ENCODE data around the gene MYO15B.
A peak's percentile ranks its signal among the peaks of the same experiment; 100 is the strongest.
"Not testable (repeated sequence)": the region's sequence is repeated elsewhere in the genome, so short reads cannot be mapped to it uniquely, and the experiment has no call there.

Gene MYO15B

DNA sequence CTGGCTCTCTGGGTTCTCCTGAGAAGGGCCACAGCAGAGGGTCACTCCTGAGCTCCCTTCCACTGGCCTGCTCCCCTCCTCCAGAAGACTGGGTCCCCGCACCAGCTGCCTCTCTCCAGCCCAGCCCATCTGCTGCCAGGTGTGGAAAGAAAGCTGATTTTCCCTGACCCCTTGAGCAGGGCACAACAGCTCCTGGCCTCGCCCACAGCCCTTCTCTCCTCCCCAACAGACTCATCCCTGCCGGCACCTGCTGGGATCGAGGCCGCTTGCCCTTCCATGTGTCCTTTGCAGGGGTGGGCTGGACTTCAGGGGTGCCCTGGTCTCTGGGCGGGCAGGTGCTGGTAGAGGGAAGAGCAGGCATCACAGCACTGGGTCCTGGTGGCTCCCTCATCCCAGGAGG lies 40.8 kb downstream of the MYO15B start:
- DNase-seq = no peak

DNA sequence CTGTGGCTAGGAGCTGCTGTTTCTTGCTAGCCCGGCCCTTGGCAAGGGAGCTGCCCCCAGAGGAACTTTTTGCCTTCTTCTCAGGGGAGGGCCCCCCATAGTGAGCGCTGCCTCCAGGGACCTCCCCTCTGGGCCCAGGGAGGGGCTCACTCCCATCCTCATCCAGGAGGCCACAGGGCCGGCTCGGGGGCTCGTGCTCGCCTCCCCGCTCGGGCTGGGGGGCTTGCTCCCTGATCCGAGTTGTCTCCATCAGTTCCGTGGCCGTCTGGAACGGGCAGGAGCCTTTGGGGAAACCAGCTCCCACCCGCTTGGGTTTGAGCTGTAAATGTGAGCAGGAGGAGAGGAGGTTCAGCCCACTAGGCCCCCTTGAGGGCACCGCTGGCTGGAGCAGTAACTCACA lies 41.6 kb downstream of the MYO15B start:
- no peak for DNase-seq

DNA sequence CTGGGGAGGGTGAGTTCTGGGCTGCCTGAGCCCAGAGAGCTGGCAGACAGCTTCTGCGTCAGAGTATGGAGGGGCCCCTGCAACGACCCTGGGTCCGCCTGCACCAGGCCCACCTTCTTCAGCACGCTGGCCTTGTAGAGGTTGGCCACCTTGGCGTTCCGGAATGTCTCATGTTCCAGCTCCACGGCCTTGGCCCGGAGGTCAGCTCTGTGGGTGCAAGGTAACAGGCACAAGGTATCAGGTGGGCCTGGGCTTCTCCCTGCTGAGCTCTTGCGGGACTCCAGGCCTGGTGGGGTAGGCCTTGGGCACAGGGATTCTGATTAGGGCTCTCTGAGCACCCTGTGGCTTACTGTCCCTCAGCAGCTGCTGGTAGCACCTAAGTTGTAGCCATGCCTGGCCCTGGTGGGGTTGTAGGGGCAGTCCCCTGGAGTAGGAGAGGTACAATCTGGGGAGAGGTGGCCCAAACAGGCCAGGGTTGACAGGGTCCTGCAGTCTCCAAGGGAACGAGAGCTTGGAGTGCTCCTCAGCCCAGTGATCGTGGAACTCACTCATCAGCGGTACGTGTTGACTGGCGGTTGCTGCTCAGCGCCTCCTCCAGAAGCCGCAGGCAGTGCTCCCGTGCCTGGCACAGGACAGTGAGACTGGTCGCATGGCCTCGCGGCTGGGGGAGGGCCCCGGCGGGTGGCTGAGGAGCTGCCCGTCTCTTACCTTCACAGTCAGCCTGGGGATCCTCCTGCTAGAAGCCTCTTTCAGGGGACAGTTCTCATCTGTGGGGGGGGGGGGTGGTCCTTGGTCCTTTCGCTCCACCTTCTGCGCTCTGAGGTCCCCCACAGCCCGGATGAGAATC lies 42.7 kb downstream of the MYO15B start:
- no peak for DNase-seq

DNA sequence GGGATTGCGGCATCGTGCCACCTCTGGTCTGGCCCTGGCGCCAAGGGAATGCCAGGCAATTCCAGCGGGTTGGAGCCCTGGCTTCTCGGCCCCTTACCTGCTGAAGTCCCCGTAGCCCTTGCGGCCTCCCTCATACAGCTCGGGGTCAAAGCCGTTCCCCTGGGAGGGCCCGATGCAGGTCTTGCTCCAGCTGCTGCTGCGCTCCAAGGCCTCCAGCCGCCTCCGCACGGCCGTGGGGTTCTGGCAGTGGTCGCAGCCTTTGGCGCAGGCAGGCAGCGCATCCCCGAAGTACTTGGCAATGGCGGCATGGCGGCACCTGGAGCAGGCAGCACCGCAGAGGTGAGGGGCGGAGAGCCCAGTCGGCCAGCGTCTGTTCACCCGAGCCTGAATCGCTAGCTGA lies 43.8 kb downstream of the MYO15B start:
- no peak for DNase-seq

DNA sequence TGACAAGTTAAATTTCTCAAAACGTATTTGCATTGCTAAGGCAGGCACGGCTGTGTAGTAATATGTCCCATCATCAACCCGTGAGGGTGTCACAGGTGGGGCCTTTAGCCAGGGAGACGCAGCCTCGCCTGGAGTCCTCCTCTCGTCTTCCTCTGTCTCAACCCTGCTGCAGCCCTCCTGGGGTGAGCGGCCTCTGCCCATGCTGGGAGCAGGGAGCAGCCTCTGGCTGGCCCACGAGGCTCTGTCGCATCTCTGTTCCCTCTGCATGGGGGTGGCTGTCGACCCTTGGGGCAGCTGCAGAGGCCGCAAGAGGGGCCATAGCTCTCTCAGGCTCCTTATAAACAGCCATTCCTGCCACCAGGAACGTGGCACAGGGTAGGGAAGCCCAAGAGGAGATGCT lies 44.8 kb downstream of the MYO15B start:
- no peak for DNase-seq

DNA sequence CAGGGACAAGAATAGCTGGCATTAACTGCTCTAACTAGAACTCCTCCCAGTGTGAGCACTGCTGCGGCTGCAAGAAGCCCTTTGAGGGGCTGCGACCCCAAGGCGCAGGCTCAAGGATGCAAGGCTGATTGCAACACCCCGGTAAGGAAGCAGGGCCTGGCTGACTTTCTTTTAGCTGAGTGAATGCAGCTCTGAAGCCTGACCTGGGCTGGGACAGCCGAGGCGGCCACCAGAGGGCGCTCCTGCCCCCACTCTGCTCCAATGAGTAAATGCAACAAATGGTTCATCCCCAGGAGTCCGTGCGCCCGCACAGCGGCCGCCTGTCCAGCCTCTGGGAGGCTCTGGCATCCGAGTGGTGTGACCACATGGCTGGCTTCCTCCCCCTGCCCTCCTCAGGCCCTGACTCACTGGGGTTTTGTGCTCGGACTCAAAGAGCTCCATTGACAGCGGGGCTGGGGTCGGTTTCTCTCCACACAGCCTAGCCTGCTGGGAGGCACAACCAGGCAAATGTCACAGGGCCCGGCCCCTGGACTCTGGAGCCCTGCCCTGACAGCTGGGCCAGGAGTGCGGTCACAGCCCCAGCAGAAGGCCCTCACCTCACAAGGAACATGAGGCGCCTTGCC lies 45.4 kb downstream of the MYO15B start, which contains the start of gene SMIM5:
Gene SMIM5 (plus strand): TSS at position 572 of the 623 bp plus-strand sequence. CDS start 6,768 bp downstream, outside the sequence.
- DNase-seq = peak; percentile 25

DNA sequence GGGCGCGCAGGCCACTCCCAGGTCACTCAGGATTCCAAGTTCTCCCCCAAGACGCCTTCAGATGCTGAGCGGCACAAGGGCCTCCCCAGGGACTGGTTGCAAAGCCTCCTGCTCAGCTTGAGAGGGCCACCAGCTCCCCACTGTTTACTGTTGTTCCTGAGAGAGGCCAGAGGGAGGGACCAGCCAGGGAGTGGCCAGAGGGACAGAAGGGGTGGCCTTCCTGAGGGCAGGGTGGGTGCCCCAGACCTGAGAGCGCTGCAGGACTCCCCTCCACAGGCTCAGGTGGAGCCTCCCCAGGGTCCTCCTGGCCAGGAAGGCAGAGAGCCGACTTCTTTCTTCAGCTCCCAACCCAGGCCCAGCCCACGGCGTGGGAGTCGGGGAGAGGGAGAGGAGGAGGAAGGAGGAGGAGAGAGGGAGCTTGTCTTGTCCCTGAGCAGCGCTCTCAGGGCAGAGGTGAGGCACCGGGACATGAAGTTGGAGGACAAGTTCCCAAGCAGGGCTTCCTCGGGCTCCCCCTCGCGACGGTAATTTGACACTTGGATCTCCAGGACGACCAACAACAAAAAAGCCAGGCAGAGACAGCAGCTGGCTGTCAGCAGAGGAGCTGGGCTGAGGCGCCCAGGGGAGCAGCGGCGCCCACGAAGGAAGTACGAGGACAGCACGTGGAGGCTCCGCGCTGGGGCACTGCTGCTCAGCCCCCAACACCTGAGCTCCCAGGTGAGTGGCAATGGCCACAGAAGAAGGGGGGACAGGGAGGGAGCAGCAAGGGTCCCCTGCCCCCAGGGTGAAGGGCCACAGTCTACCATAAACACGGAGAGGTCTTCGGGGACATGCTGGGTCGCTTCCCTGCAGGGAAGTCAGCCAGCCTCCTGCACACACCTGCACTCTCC lies 46.1 kb downstream of the MYO15B start:
- DNase-seq = peak; percentile 78

DNA sequence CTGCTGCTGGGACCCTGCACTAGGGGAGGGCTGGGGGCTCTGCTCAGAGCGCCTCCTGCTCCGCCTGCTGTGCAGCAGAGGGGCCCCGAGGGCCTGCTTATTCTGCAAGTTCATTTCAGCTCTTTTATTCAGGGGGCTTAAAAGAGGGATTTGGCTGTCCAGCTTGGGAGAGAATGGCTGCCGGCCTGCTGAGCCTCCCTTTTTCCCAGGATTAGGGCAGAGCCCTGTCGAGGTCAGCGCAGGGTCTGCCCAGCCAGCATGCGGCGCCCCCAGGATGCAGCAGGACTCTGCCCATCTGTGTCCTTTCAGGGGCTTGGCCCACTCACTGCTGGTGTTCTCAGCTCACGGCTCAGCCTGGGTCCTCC lies 46.8 kb downstream of the MYO15B start:
- no peak for DNase-seq

DNA sequence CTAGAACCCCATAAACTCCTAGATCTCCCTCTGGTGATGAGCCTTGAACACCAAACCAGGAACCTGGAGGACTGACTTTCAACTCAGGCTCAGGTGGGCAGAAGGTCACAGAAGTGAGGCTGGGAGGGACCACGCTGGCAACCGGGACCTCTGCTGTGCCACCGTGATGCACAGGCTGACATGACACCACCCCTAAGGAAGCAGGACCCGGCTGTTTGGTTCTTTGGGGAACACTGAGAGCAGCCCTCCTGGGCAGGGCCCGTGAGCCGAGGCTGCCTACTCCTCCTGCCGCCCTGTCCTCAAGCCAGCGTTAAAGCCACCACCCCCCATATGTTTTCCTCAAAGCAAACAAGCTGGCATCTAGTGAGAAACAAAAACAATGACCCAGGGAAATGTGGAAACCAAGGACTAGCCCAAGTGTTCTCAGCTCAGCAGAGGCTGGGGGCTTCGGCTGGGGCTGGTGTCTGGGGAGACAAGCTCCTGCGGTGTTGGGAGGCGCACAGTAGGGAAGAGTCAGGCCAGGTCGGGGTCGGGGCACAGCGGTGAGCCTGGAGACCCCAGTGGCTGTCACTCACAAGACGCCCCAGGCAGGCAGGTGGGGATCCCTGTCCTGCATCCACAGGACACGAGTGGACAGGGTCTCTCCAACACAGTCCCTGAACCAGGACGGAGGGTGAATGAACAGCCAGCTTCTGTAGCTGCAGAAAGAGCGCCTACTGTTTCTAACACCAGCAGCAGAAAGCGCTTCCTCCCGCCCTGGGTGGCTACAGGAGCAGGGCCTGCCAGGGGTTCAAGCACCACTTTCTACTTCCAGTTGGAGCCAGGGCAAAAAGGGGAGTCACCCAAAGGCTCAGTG lies 47.4 kb downstream of the MYO15B start:
- DNase-seq = no peak

DNA sequence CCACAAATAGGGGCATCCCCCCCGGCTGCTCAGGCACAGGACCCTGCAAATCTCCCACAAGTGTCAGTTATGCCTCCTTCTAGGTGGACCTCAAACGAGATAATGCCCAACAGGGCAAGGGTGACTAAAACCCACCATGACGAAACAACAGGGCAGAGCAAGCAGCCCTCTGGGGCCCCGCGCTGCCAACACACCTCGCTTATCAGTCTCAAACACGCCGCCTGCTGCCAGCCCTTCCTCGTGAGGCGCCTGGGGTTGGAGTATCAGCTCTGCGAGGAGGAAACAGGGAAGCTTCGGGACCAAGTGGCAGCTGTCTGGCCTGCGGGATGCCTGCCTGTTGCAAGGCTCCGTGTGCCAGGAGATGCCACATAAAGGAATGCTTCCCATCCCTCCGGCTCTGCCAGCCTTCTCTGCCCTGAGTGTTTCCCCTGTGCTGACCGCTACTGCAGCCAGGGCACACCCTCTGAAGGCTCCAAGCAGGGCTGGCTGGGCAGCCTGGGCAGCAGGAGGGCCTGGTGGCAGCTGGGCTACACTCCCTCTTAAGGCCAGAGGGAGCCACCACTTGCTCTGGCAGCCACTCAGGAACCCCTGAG lies 48.1 kb downstream of the MYO15B start:
- no peak for DNase-seq

DNA sequence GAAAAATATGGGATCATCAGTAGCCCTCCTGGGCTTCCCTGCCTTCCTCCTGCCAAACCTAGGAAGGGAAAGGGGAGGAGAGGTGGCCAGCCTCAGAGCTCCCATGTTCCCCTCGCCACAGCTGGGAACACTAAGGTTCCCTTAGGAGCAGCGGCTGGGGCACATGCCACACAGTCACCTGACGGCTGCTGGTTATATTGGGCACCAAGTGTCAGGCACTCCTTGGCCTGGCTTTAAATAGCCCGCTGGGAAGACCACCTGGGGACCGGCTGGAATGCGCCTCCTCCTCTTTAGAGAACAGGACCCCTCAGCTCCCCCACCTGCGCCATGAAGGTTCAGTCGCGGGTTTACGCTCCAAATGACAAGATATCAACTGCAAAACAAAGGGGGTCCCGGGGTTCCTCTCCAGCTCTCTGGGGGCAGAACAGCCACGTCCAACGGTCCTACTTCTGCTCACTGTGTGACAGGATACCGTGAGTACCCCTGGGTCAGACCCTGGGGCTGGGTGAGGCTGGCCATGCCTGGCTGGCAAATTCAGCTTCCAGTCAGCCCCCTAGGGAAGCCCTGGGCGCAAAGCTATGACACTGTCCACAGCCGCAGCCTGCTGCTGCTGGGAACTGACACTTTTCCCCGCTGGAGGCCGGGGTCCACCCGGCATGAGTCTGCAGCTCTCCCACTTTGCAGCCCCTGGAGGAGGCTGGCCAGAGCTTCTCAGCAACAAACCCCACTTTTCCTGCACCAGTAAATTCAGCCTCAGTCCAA lies 49.0 kb downstream of the MYO15B start:
- DNase-seq = no peak

DNA sequence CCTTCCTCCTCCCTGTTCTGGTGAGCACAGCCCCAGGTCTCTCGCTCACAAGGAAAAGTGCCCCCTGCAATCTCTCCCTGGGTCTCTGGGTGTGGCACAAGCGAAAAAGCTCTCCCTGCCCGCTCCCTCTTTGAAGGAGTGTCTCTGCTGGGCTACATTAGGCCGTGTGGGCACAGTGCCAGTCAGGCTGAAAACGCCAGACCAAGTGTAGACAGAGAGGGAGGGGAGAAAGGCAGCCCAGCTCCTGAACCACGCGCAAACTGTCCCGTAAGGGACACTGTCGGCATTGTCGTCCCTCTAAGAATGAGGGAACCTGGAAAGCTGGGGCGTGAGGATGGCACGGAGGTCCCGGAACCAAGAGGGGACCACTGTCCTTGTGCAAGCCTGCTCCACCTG lies 49.5 kb downstream of the MYO15B start:
- DNase-seq = no peak

DNA sequence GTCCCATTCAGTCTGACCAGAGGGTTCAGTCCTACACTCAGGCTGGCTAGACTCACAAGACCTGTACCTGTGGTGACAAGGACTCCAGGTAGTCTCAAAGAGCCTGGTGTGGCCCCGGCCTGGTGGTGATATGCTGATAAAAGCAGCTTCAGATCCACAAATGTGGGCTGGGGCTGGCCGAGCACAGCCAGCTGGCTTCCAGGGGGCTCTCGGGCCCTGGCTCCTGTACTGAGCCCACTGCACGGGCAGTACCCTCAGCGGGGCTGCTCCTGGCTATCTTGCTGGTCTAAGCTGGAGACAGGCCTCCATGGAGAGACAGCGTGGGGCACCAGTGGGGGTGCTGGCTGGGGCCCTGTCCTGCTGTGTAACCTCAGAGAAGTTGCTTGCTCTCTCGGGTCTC lies 50.0 kb downstream of the MYO15B start:
- no peak for DNase-seq

DNA sequence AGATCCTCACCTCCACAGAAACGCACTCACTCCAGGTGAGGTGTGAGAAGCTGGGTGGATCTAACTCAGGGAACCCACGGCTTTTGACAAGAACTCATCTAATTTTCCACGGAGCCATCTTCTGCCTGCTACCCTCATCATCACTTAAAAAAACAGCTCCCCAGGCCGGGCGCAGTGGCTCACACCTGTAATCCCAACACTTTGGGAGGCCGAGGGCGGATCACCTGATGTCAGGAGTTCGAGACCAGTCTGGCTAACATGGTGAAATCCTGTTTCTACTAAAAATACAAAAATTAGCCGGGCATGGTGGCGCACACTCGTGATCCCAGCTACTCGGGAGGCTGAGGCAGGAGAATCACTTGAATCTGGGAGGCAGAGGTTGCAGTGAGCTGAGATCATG lies 50.4 kb downstream of the MYO15B start:
- DNase-seq = not testable (repeated sequence)

DNA sequence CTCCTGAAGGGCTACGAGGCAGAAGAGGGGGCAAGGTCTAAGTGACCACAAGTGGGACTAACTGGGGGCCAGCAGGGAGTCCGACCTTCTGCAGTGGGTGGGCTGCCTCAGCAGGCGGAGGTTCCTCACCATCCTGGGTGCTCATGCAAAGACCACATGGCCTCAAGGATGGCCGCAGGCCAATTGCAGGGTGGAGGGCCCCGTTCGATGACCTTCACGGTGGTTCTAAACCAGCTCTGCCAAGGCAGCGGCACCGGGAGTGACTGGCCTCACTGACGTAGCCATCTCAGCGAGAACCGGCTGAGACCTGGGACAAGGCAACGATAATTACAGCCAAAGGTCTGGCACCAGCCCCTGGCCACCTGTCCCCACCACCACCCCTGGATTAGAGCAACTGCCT lies 51.3 kb downstream of the MYO15B start:
- DNase-seq = no peak

DNA sequence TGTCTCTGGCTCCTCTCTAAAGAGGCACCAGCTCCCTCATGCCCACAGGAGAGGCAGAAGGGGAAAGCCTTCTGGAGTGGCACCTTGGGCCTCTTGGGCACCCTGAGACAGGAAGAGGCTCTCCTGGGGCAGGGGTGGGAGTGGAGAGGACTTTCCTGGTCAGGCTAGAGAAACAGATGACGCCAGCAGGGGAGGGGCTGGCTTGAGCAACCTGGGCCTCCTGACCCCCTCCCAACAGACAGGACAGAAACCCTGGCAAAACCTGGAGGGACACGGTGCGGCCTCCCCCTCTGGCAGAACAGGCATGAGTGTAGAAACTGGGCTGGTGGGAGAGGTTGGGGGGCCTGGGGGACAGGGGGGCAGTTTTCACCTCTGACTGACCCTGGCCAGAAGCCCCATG lies 51.7 kb downstream of the MYO15B start:
- no peak for DNase-seq

DNA sequence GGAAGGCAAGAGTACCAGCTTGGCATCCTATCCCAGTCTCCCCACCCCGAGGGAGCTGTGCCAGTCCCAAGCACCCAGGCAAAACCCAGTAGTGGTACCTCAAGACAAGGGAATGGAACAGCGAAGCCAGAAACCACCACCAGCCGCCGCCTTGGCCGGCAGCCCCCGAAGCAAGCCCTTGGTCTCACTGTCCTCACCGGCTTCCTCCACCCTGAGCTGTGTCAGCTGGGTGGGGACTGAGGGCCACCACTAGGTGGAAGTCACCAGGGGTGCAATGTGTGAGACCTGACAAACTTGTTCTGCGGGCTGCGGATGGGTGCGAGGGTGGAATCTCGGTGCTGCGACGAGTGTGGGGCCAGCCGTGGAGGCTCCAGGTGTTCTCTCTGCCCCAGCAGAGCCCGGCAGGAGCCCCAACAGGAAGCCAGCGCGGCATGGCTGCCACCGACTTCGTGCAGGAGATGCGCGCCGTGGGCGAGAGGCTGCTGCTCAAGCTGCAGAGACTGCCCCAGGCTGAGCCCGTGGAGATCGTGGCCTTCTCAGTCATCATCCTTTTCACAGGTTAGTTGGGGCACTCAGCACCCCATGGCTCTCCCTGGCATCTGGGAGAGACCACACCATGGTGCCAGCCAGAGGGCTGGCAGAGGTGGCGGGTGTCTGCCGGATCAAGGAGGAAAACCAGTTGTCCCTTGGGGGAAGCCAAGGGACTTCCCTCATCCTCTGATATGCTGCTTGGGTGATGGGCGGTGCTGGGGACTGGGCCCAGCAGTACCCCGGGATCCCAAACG lies 52.4 kb downstream of the MYO15B start:
- DNase-seq = no peak

DNA sequence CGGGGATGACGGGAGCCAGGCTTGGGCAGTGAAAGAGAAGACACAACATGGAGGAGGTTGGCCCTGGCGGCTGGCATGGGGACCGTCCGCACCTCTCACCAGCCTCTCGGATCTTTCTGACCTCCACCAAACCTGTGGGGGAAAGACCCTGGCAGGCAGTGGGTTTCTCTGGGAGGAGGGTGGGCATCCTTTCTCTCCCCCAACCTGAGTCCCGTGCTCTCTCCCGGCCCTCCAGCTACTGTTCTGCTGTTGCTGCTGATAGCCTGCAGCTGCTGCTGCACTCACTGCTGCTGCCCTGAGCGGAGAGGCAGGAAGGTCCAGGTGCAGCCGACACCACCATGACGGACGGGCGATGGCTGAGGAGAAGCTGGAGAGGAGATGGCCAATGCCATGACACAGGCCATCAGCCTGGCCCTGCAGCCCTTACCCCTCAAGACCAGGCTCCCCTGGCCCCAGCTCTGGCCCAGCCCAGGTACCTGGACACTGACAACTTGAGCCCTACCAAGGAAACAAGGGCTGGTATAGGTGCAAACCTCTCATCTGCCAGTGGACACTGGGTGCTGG lies 53.0 kb downstream of the MYO15B start:
- DNase-seq = no peak

DNA sequence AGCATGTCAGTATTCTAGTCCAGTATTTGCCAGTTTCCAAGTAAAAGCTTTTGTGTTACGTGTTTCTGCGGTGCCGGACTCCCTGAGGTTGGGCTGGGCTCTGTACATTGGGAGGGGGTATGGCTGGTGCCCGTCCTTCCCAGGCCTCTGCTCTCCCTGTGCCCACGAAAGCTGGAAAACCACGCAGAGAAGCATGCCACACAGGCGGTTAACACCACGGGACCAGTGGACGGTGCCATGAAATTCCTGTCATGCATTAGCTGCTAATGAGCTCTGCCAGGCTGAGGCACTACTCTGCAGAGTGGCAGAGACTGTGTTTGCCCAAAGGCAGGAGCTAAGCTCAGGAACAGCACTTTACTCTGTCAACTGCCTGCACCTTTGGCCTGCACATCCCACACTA lies 53.7 kb downstream of the MYO15B start:
- DNase-seq = no peak

DNA sequence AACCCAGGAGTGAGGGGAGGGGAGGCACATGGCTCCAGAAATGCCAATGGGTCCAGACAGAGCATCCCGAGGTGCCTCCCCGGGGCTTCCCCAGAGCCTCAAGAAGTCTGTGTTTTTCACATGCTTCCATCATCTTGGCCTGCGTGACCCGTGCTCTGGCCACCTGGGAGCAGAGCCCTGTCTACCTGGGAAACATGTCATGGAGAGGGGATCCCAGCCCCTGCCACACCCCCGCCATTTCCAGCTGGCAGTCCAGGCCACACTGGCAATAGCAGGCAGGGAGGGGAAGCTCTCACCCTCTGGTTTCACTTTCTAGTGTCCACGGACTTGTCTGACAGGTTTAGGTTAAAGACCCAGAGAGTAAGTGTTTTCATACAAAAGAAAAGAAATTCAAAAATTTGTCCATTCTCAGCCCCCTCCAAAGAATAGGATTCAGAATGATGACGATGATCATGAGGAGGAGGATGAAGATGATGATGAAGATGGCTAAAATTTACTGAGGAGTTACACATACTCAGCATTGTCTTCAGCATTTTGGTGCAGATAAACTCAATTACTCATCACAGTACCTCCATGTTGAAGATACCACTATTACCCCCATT lies 54.7 kb downstream of the MYO15B start:
- no peak for DNase-seq
